Measurements from ENCODE around the gene KIF22. TPM values are rescaled to one million over a fixed set of nuclear protein-coding genes. Genes with fewer than 3 reads are reported as not detected.
"Not testable (repeated sequence)": the region's sequence is repeated elsewhere in the genome, so short reads cannot be mapped to it uniquely, and the experiment has no call there.

KIF22 gene
- total and polyA plus RNA-seq, 11 donors = 12.2 to 91.2 (median 32.2) TPM

- Histone ChIP-seq H3K36me3 (no peaks in the 10 kb centered on the region), H3K4me3 (no peak overlapping the region), H3K9me3 (no peaks in the 10 kb centered on the region), H3K4me1 (no peaks in the 10 kb centered on the region), H3K27ac (no peak overlapping the region), H3K27me3 (peaks cover 0 to 6% (median 0%) of the 10 kb centered on the region in 9 donors)
- 58 to 71% (median 68%) methylated on average over 4 of the region's 4 CpGs for WGBS, 4 donors
- DNase-seq (no peak), ATAC-seq (no peak)
- intact Hi-C loops (cut with DNase I) = loop anchor here in 1 of 10 donors (10.0 kb wide), 1 partner anchor 81 kb away; no protein-coding TSS in a partner anchor
- TF ChIP-seq POLR2A (IDR thresholded peaks at IDR 0.05) = no peak
- TF ChIP-seq CTCF (IDR thresholded peaks at IDR 0.05) = no peak
These were observed 14.7 kb upstream of the KIF22 start for GRCh38 chr16:29775742-29776408.

GRCh38 chr16:29777576-29778350, 12.8 kb upstream of the KIF22 start, which contains the start of gene ZG16:
TSS of gene ZG16 (plus strand) at chr16:29778256. CDS start at chr16:29779267, 1,011 bp downstream.
- 64 to 80% (median 76%) methylated on average over 9 to 10 of the region's 10 CpGs for whole genome bisulfite sequencing, 4 donors
- peaks cover 0 to 6% (median 0%) of the 10 kb centered on the region in 9 donors for H3K27me3 ChIP-seq
- no peak for DNase-seq
- intact Hi-C loops (cut with DNase I) = loop anchor here in 2 of 10 donors (2.0 to 10.0 kb wide), 2 partner anchors 53 to 83 kb away; no protein-coding TSS in a partner anchor
- no peaks in the 10 kb centered on the region for H3K4me1 ChIP-seq
- H3K4me3 ChIP-seq = no peak within 1 kb of the TSS
- H3K36me3 ChIP-seq = no peaks in the 10 kb centered on the region
- TF ChIP-seq CTCF (IDR thresholded peaks at IDR 0.05) (no peak), POLR2A (IDR thresholded peaks at IDR 0.05) (no peak)
- no peak within 1 kb of the TSS for H3K27ac ChIP-seq
- H3K9me3 ChIP-seq = no peaks in the 10 kb centered on the region
- no peak for ATAC-seq

GRCh38 chr16:29779474-29779873, 11.1 kb upstream of the KIF22 start:
- no peak overlapping the region for H3K4me3 ChIP-seq
- H3K9me3 ChIP-seq = no peaks in the 10 kb centered on the region
- 44 to 55% (median 49%) methylated on average over 9 to 10 of the region's 10 CpGs for WGBS, 4 donors
- no peak for DNase-seq
- no peak for ATAC-seq
- no peaks in the 10 kb centered on the region for H3K36me3 ChIP-seq
- intact Hi-C loops (cut with DNase I) = loop anchor here in 2 of 10 donors (2.0 to 10.0 kb wide), 2 partner anchors 55 to 85 kb away; no protein-coding TSS in a partner anchor
- no peak overlapping the region for H3K27ac ChIP-seq
- TF ChIP-seq CTCF (IDR thresholded peaks at IDR 0.05) (no peak), POLR2A (IDR thresholded peaks at IDR 0.05) (no peak)
- no peaks in the 10 kb centered on the region for H3K4me1 ChIP-seq
- peaks cover 0 to 6% (median 0%) of the 10 kb centered on the region in 9 donors for H3K27me3 ChIP-seq

- peaks cover 0 to 12% (median 5%) of the 10 kb centered on the region in 12 donors for H3K4me1 ChIP-seq
- 80 to 82% (median 81%) methylated on average over 13 of the region's 13 CpGs for WGBS, 4 donors
- DNase-seq; H3K36me3 ChIP-seq; ATAC-seq; H3K27me3 ChIP-seq; H3K27ac ChIP-seq; intact Hi-C loops (cut with DNase I); H3K9me3 ChIP-seq; H3K4me3 ChIP-seq: not testable (repeated sequence)
These were observed 7.2 kb upstream of the KIF22 start for GRCh38 chr16:29783094-29783953.

Data from heart left ventricle (tissue), 16 donors.